H9 (cell line): Measurements from ENCODE around the gene SLC25A22. TPM values are rescaled to one million over a fixed set of nuclear protein-coding genes. Genes with fewer than 3 reads are reported as not detected.

Experiments
- DNase-seq: peaks from one replicate; pipeline ENCODE4 v3.0.0-alpha.2; 2017
- H2AFZ ChIP-seq: one replicate; pipeline ENCODE4 v1.6.1; 2013; ENCODE audit warnings: mild to moderate bottlenecking, low read length, control low read depth, moderate library complexity
- H2AK5ac ChIP-seq: 2 replicates; pipeline ENCODE4 v1.6.1; 2013; ENCODE audit warnings: low read length, control low read depth, mixed read lengths; ENCODE audit not compliant: insufficient read length
- H2BK120ac ChIP-seq: one replicate; pipeline ENCODE4 v1.6.1; 2013; ENCODE audit warnings: low read depth, mild to moderate bottlenecking, low read length, control low read depth, inconsistent platforms; ENCODE audit not compliant: poor library complexity, severe bottlenecking
- H2BK12ac ChIP-seq: 2 replicates; pipeline ENCODE4 v1.6.1; 2013; ENCODE audit warnings: low read length, control low read depth, mixed read lengths, low read depth; ENCODE audit not compliant: insufficient read length
- H2BK15ac ChIP-seq: 2 replicates; pipeline ENCODE4 v1.6.1; 2013; ENCODE audit warnings: low read depth, low read length, control low read depth
- H2BK20ac ChIP-seq: one replicate; pipeline ENCODE4 v1.6.1; 2013; ENCODE audit warnings: low read depth, mild to moderate bottlenecking, low read length, control low read depth, inconsistent platforms; ENCODE audit not compliant: poor library complexity, severe bottlenecking
- H2BK5ac ChIP-seq: 2 replicates; pipeline ENCODE4 v1.6.1; 2013; ENCODE audit warnings: low read length, control low read depth, mixed read lengths; ENCODE audit not compliant: insufficient read length
- H3K14ac ChIP-seq: 2 replicates; pipeline ENCODE4 v1.6.1; 2013; ENCODE audit warnings: low read length, control low read depth; ENCODE audit not compliant: insufficient read depth
- H3K18ac ChIP-seq: 2 replicates; pipeline ENCODE4 v1.6.1; 2013; ENCODE audit warnings: low read depth, mild to moderate bottlenecking, mixed read lengths, low read length, control low read depth; ENCODE audit not compliant: insufficient read length
- H3K23ac ChIP-seq: 2 replicates; pipeline ENCODE4 v1.6.1; 2013; ENCODE audit warnings: low read length, control low read depth, mixed read lengths, low read depth; ENCODE audit not compliant: insufficient read length
- H3K23me2 ChIP-seq: 2 replicates; pipeline ENCODE4 v1.6.1; 2013; ENCODE audit warnings: low read depth, mild to moderate bottlenecking, mixed read lengths, low read length, control low read depth; ENCODE audit not compliant: insufficient read length, poor library complexity, severe bottlenecking
- H3K27ac ChIP-seq: 2 replicates; pipeline ENCODE4 v1.5.1; 2013; ENCODE audit warnings: low read length, control low read depth, mixed read lengths, low read depth; ENCODE audit not compliant: insufficient read length
- H3K27me3 ChIP-seq: 2 replicates; pipeline ENCODE4 v1.6.1; 2013; ENCODE audit warnings: low read length, control low read depth, inconsistent platforms; ENCODE audit not compliant: insufficient read depth
- H3K4ac ChIP-seq: 2 replicates; pipeline ENCODE4 v1.6.1; 2013; ENCODE audit warnings: low read depth, mild to moderate bottlenecking, control low read depth, inconsistent platforms, low read length, moderate library complexity
- H3K4me1 ChIP-seq: 2 replicates; pipeline ENCODE4 v1.6.1; 2013; ENCODE audit warnings: low read length, control low read depth, inconsistent platforms; ENCODE audit not compliant: insufficient read depth
- H3K4me2 ChIP-seq: 2 replicates; pipeline ENCODE4 v1.6.1; 2013; ENCODE audit warnings: low read length, control low read depth, mixed read lengths; ENCODE audit not compliant: insufficient read length, insufficient read depth
- H3K56ac ChIP-seq: 2 replicates; pipeline ENCODE4 v1.6.1; 2013; ENCODE audit warnings: low read depth, mild to moderate bottlenecking, mixed read lengths, low read length, control low read depth; ENCODE audit not compliant: insufficient read length
- H3K79me1 ChIP-seq: 2 replicates; pipeline ENCODE4 v1.6.1; 2013; ENCODE audit warnings: low read depth, mild to moderate bottlenecking, moderate library complexity, low read length, control low read depth, inconsistent platforms; ENCODE audit not compliant: insufficient read depth, poor library complexity, severe bottlenecking
- H3K79me2 ChIP-seq: 2 replicates; pipeline ENCODE4 v1.6.1; 2013; ENCODE audit warnings: low read length, control low read depth, inconsistent platforms; ENCODE audit not compliant: insufficient read depth
- H3K9ac ChIP-seq: 2 replicates; pipeline ENCODE4 v1.6.1; 2013; ENCODE audit warnings: low read length, control low read depth, mixed read lengths; ENCODE audit not compliant: insufficient read length; ENCODE audit errors: extremely low read depth
- H3K9me3 ChIP-seq: one replicate; pipeline ENCODE4 v1.6.1; 2013; ENCODE audit warnings: low read depth, low read length, inconsistent platforms; ENCODE audit not compliant: control insufficient read depth
- H3T11ph ChIP-seq: one replicate; pipeline ENCODE4 v1.6.1; 2013; ENCODE audit warnings: mild to moderate bottlenecking, low read length, control low read depth, inconsistent platforms
- H4K20me1 ChIP-seq: one replicate; pipeline ENCODE4 v1.6.1; 2013; ENCODE audit not compliant: control insufficient read depth, insufficient read length, insufficient read depth
- H4K5ac ChIP-seq: 2 replicates; pipeline ENCODE4 v1.6.1; 2013; ENCODE audit warnings: low read depth, mild to moderate bottlenecking, mixed read lengths, low read length, control low read depth; ENCODE audit not compliant: insufficient read length
- H4K8ac ChIP-seq: replicated peaks from 2 replicates; pipeline ENCODE4 v1.6.1; 2013; ENCODE audit warnings: low read length, control low read depth, mixed read lengths, low read depth; ENCODE audit not compliant: insufficient read length
- H4K91ac ChIP-seq: 2 replicates; pipeline ENCODE4 v1.6.1; 2013; ENCODE audit warnings: low read depth, mild to moderate bottlenecking, moderate library complexity, mixed read lengths, low read length, control low read depth; ENCODE audit not compliant: insufficient read length
- H3K27ac Mint-ChIP-seq, 3 experiments: 2 replicates in 2 of 3; 3 replicates in 1 of 3; pipeline ENCODE4 v1.8.0; 2020 to 2021; ENCODE audit warnings: mixed read lengths in 3 of 3, mild to moderate bottlenecking in 1 of 3, moderate library complexity in 1 of 3
- H3K27me3 Mint-ChIP-seq: 2 replicates; pipeline ENCODE4 v1.8.0; 2021; ENCODE audit warnings: low read depth, mild to moderate bottlenecking, moderate library complexity, mixed read lengths
- H3K36me3 Mint-ChIP-seq, 3 experiments: 2 replicates in 2 of 3; 3 replicates in 1 of 3; pipeline ENCODE4 v1.8.0; 2020 to 2021; ENCODE audit warnings: low read depth in 3 of 3, mixed read lengths in 3 of 3; ENCODE audit not compliant: insufficient read depth in 1 of 3
- H3K4me1 Mint-ChIP-seq, 2 experiments: 2 replicates each; pipeline ENCODE4 v1.8.0; 2020; ENCODE audit warnings: mixed read lengths in 2 of 2
- H3K4me3 Mint-ChIP-seq, 2 experiments: 2 replicates in 1 of 2; 3 replicates in 1 of 2; pipeline ENCODE4 v1.8.0; 2020 to 2021; ENCODE audit warnings: mild to moderate bottlenecking in 2 of 2, mixed read lengths in 2 of 2, moderate library complexity in 1 of 2
- H3K9me3 Mint-ChIP-seq, 2 experiments: 2 replicates in 1 of 2; 3 replicates in 1 of 2; pipeline ENCODE4 v1.8.0; 2020; ENCODE audit warnings: mild to moderate bottlenecking in 2 of 2, mixed read lengths in 2 of 2, moderate library complexity in 1 of 2
- CTCF ChIP-seq: fragments of 200-600 bp; sonication (generic); conservative IDR thresholded peaks from 3 replicates; pipeline ENCODE4 v1.8.0; 2021; ENCODE audit warnings: antibody characterized with exemption, mild to moderate bottlenecking
- WGBS: extraction: QIAGEN DNeasy Blood & Tissue Kit; methylation state at CpG from one replicate; pipeline ENCODE4 v1.1.7; 2013; ENCODE audit warnings: missing lambda C conversion rate, low lambda C conversion rate, mixed read lengths; ENCODE audit not compliant: insufficient read length; ENCODE audit errors: extremely low coverage; 5-methylcytosine and 5-hydroxymethylcytosine counted together
- total RNA-seq: library from RNA; stranded (reverse); gene quantifications from 2 replicates; pipeline ENCODE4 v1.2.1, GENCODE V29; 2021

Gene SLC25A22
- total RNA-seq, 1 experiment from 2014 or later = 51.9 TPM

- peak; percentile 32; the same call in 1 of the 3 replicates for TF ChIP-seq CTCF
- H4K20me1 ChIP-seq = peaks cover 6% of the 10 kb centered on the region
- no peaks in the 10 kb centered on the region for H3K9me3 ChIP-seq
- WGBS = no CpG with 5 or more reads among the region's 53 CpGs
- H4K5ac ChIP-seq = no peak overlapping the region
- Mint-ChIP-seq H3K4me3 (peak overlapping the region; percentile 84 to 87), H3K4me1 (peaks cover 17 to 38% of the 10 kb centered on the region in 2 experiments), H3K36me3 (peaks cover 2 to 30% (median 28%) of the 10 kb centered on the region in 3 experiments; a peak in 6 of 7 replicates), H3K27ac (peak overlapping the region; percentile 57 to 95 (median 70); a peak in 3 of 7 replicates), H3K9me3 (no peaks in the 10 kb centered on the region), H3K27me3 (peaks cover 2% of the 10 kb centered on the region; the same call in 1 of the 2 replicates)
- no peak overlapping the region for H3K27ac ChIP-seq
- H2BK120ac ChIP-seq = no peak overlapping the region
- peak overlapping the region; percentile 75 for H3K4me2 ChIP-seq
- H3K27me3 ChIP-seq = no peaks in the 10 kb centered on the region
- no peak overlapping the region for H4K8ac ChIP-seq
- H3K56ac ChIP-seq = no peak overlapping the region
- no peak overlapping the region for H2BK12ac ChIP-seq
- H4K91ac ChIP-seq = no peak overlapping the region
- H3K23ac ChIP-seq = no peak overlapping the region
- peaks cover 12% of the 10 kb centered on the region for H3K23me2 ChIP-seq
- peaks cover 2% of the 10 kb centered on the region; the same call in 1 of the 2 replicates for H3K4me1 ChIP-seq
- no peak for DNase-seq
- H3K4ac ChIP-seq = no peak overlapping the region
- H3K79me2 ChIP-seq = no peaks in the 10 kb centered on the region; the same call in 1 of the 2 replicates
- H3K14ac ChIP-seq = no peak overlapping the region
- H2BK20ac ChIP-seq = no peak overlapping the region
- H2AK5ac ChIP-seq = no peak overlapping the region
- H2BK15ac ChIP-seq = no peak overlapping the region
- no peak overlapping the region for H2BK5ac ChIP-seq
- no peak overlapping the region for H3K18ac ChIP-seq
- no peak overlapping the region for H3K9ac ChIP-seq
- no peak overlapping the region for H2AFZ ChIP-seq
- H3T11ph ChIP-seq = no peak overlapping the region
- H3K79me1 ChIP-seq = peaks cover 2% of the 10 kb centered on the region
These were observed 45.1 kb upstream of the SLC25A22 start for GRCh38 chr11:843086-843734.
